ENCODE results near the gene FAM193B. TPM values are rescaled to one million over a fixed set of nuclear protein-coding genes. Genes with fewer than 3 reads are reported as not detected.

FAM193B gene
- polyA plus RNA-seq, 3 donors, result 1.6 to 216 (median 1.9) TPM

GRCh38 chr5:177513500-177513899 is 40.9 kb downstream of the FAM193B start:
- Mint-ChIP-seq H3K4me1 (peaks cover 42% of the 10 kb centered on the region), H3K27ac (peak overlapping the region in 3 of 7 donors; percentile 58 to 71 (median 59)), H3K4me3 (no peak overlapping the region), H3K9me3 (peaks cover 0 to 2% (median 0%) of the 10 kb centered on the region in 7 donors), H3K36me3 (peaks cover 50 to 55% of the 10 kb centered on the region in 2 donors), H3K27me3 (ENCODE audit: low read depth in 3 of 3) (peaks cover 0 to 5% (median 0%) of the 10 kb centered on the region in 3 donors)
- no peaks in the 10 kb centered on the region for H3K27me3 ChIP-seq (ENCODE audit: control insufficient read depth in 2 of 2, insufficient read depth in 2 of 2, low read length in 2 of 2)
- H3K79me2 ChIP-seq (ENCODE audit: insufficient read depth, low read length), result peaks cover 57% of the 10 kb centered on the region
- H4K20me1 ChIP-seq (ENCODE audit: insufficient read depth, low read length), result peaks cover 17% of the 10 kb centered on the region
- no peak for DNase-seq
- intact Hi-C loops (cut with micrococcal nuclease), result no loop called here
- no peak overlapping the region for H2AFZ ChIP-seq (ENCODE audit: insufficient read depth, low read depth, low read length, poor library complexity, severe bottlenecking)
- peaks cover 41 to 58% of the 10 kb centered on the region in 2 donors for H3K4me1 ChIP-seq (ENCODE audit: control insufficient read depth in 1 of 2, insufficient read depth in 2 of 2, low read length in 2 of 2)
- no peaks in the 10 kb centered on the region for H3K9me3 ChIP-seq (replicated peaks in 1 of 2; ENCODE audit: control insufficient read depth in 1 of 2, insufficient read depth in 1 of 2, low read length in 2 of 2)
- TF ChIP-seq, protein P1, sequence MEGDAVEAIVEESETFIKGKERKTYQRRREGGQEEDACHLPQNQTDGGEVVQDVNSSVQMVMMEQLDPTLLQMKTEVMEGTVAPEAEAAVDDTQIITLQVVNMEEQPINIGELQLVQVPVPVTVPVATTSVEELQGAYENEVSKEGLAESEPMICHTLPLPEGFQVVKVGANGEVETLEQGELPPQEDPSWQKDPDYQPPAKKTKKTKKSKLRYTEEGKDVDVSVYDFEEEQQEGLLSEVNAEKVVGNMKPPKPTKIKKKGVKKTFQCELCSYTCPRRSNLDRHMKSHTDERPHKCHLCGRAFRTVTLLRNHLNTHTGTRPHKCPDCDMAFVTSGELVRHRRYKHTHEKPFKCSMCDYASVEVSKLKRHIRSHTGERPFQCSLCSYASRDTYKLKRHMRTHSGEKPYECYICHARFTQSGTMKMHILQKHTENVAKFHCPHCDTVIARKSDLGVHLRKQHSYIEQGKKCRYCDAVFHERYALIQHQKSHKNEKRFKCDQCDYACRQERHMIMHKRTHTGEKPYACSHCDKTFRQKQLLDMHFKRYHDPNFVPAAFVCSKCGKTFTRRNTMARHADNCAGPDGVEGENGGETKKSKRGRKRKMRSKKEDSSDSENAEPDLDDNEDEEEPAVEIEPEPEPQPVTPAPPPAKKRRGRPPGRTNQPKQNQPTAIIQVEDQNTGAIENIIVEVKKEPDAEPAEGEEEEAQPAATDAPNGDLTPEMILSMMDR (IDR thresholded peaks at IDR 0.05), result no peak
- whole genome bisulfite sequencing (ENCODE audit: insufficient coverage), result 99% methylated on average over 15 of the region's 15 CpGs
- no peak overlapping the region for H3K4me3 ChIP-seq (replicated peaks in 1 of 3; ENCODE audit: low read depth in 2 of 3, low read length in 3 of 3)
- no peak overlapping the region for H3K4me2 ChIP-seq (replicated peaks; ENCODE audit: extremely low read depth, low read length, poor library complexity, severe bottlenecking)
- H3K9ac ChIP-seq (ENCODE audit: insufficient read depth, low read length, poor library complexity, severe bottlenecking), result no peak overlapping the region
- peaks cover 43 to 48% of the 10 kb centered on the region in 2 donors for H3K36me3 ChIP-seq (replicated peaks in 1 of 2; ENCODE audit: control insufficient read depth in 1 of 2, insufficient read depth in 2 of 2, low read length in 2 of 2)
- H3K27ac ChIP-seq (ENCODE audit: low read depth in 1 of 2, low read length in 2 of 2), result no peak overlapping the region

- H3K9ac ChIP-seq (ENCODE audit: insufficient read depth, low read length, poor library complexity, severe bottlenecking), result no peak overlapping the region
- no peaks in the 10 kb centered on the region for H3K9me3 ChIP-seq (replicated peaks in 1 of 2; ENCODE audit: control insufficient read depth in 1 of 2, insufficient read depth in 1 of 2, low read length in 2 of 2)
- peaks cover 21% of the 10 kb centered on the region for H4K20me1 ChIP-seq (ENCODE audit: insufficient read depth, low read length)
- Mint-ChIP-seq H3K9me3 (peaks cover 0 to 2% (median 0%) of the 10 kb centered on the region in 7 donors), H3K4me3 (no peak overlapping the region), H3K4me1 (peaks cover 44% of the 10 kb centered on the region), H3K27ac (peak overlapping the region in 5 of 7 donors; percentile 58 to 100 (median 63)), H3K36me3 (peaks cover 51 to 57% of the 10 kb centered on the region in 2 donors), H3K27me3 (ENCODE audit: low read depth in 3 of 3) (peaks cover 0 to 5% (median 0%) of the 10 kb centered on the region in 3 donors)
- no peaks in the 10 kb centered on the region for H3K27me3 ChIP-seq (ENCODE audit: control insufficient read depth in 2 of 2, insufficient read depth in 2 of 2, low read length in 2 of 2)
- peaks cover 43 to 48% of the 10 kb centered on the region in 2 donors for H3K36me3 ChIP-seq (replicated peaks in 1 of 2; ENCODE audit: control insufficient read depth in 1 of 2, insufficient read depth in 2 of 2, low read length in 2 of 2)
- H3K79me2 ChIP-seq (ENCODE audit: insufficient read depth, low read length), result peaks cover 63% of the 10 kb centered on the region
- no peak overlapping the region for H3K4me2 ChIP-seq (replicated peaks; ENCODE audit: extremely low read depth, low read length, poor library complexity, severe bottlenecking)
- H2AFZ ChIP-seq (ENCODE audit: insufficient read depth, low read depth, low read length, poor library complexity, severe bottlenecking), result no peak overlapping the region
- DNase-seq, result no peak
- H3K4me1 ChIP-seq (ENCODE audit: control insufficient read depth in 1 of 2, insufficient read depth in 2 of 2, low read length in 2 of 2), result peaks cover 41 to 64% of the 10 kb centered on the region in 2 donors
- H3K4me3 ChIP-seq (replicated peaks in 1 of 3; ENCODE audit: low read depth in 2 of 3, low read length in 3 of 3), result no peak overlapping the region
- WGBS (ENCODE audit: insufficient coverage), result 99% methylated on average over 16 of the region's 16 CpGs
- no peak overlapping the region for H3K27ac ChIP-seq (ENCODE audit: low read depth in 1 of 2, low read length in 2 of 2)
- TF ChIP-seq, protein P1 (IDR thresholded peaks at IDR 0.05), result no peak
- intact Hi-C loops (cut with micrococcal nuclease), result no loop called here
These were observed 41.5 kb downstream of the FAM193B start for GRCh38 chr5:177512736-177513380.

Measured in CD14-positive monocyte (primary cell).